Smooth muscle cell (in vitro differentiated cells): ENCODE results near the gene MOBP. TPM values are rescaled to one million over a fixed set of nuclear protein-coding genes. Genes with fewer than 3 reads are reported as not detected.

Experiments used
- DNase-seq: peaks from one replicate; lab custom pipeline; 2025; ENCODE audit not compliant: unreplicated experiment; lab: John Stamatoyannopoulos, UW
- H2AFZ ChIP-seq: fragments of 200-600 bp; sonication (generic); 2 replicates; pipeline ENCODE4 v1.6.0; 2016; ENCODE audit warnings: antibody characterized with exemption, low read depth, mild to moderate bottlenecking
- H3F3A ChIP-seq: fragments of 200-600 bp; sonication (generic); 2 replicates; pipeline ENCODE4 v1.6.0; 2017; ENCODE audit warnings: antibody characterized with exemption, low read depth
- H3K27ac ChIP-seq: fragments of 200-600 bp; sonication (generic); 2 replicates; pipeline ENCODE4 v1.5.1; 2016; ENCODE audit warnings: low read depth, mild to moderate bottlenecking
- H3K27me3 ChIP-seq: fragments of 200-600 bp; sonication (generic); 2 replicates; pipeline ENCODE4 v1.6.1; 2016; ENCODE audit warnings: low read depth, mild to moderate bottlenecking
- H3K36me3 ChIP-seq: fragments of 200-600 bp; sonication (generic); 2 replicates; pipeline ENCODE4 v1.5.1; 2016; ENCODE audit warnings: low read depth
- H3K4me1 ChIP-seq: fragments of 200-600 bp; sonication (generic); 2 replicates; pipeline ENCODE4 v1.5.1; 2016; ENCODE audit warnings: low read depth
- H3K4me2 ChIP-seq: fragments of 200-600 bp; sonication (generic); 2 replicates; pipeline ENCODE4 v1.6.0; 2016; ENCODE audit warnings: mild to moderate bottlenecking
- H3K4me3 ChIP-seq: fragments of 200-600 bp; sonication (generic); 2 replicates; pipeline ENCODE4 v1.5.1; 2016; ENCODE audit warnings: mild to moderate bottlenecking
- H3K79me2 ChIP-seq: fragments of 200-600 bp; sonication (generic); 2 replicates; pipeline ENCODE4 v1.6.0; 2016; ENCODE audit warnings: low read depth, mild to moderate bottlenecking
- H3K9ac ChIP-seq: fragments of 200-600 bp; sonication (generic); 2 replicates; pipeline ENCODE4 v1.6.0; 2016; ENCODE audit warnings: low read depth
- H3K9me3 ChIP-seq: fragments of 200-600 bp; sonication (generic); replicated peaks from 2 replicates; pipeline ENCODE4 v1.5.1; 2016; ENCODE audit warnings: low read depth
- H4K20me1 ChIP-seq: fragments of 200-600 bp; sonication (generic); 2 replicates; pipeline ENCODE4 v1.6.0; 2016; ENCODE audit warnings: low read depth
- CTCF ChIP-seq: fragments of 200-600 bp; sonication (generic); IDR thresholded peaks from 2 replicates; pipeline ENCODE4 v1.5.1; 2017; ENCODE audit warnings: borderline replicate concordance, mild to moderate bottlenecking, antibody characterized with exemption; ENCODE audit not compliant: insufficient read depth, poor library complexity, severe bottlenecking
- WGBS: methylation state at CpG from one replicate; pipeline ENCODE4 v1.1.7; 2016; ENCODE audit warnings: low lambda C conversion rate; 5-methylcytosine and 5-hydroxymethylcytosine counted together
- polyA plus RNA-seq: library from polyadenylated mRNA; unstranded; fragments of >200 nt; fragmentation: Nextera tagmentation; extraction: Ambion mirVana; gene quantifications from 2 replicates; pipeline ENCODE4 v1.2.1, GENCODE V29; 2016
- total RNA-seq: library from RNA; depleted of rRNA; stranded (reverse); fragments of >200 nt; gene quantifications from 2 replicates; pipeline ENCODE4 v1.2.3, GENCODE V29; 2014

Gene MOBP
- total and polyA plus RNA-seq, 2 experiments from 2014 or later, result not detected

- Histone ChIP-seq H3K4me1 (no peaks in the 10 kb centered on the region), H3K9ac (no peak overlapping the region), H3K79me2 (no peaks in the 10 kb centered on the region), H3F3A (no peaks in the 10 kb centered on the region), H3K4me2 (no peak overlapping the region), H4K20me1 (no peaks in the 10 kb centered on the region), H3K4me3 (no peak overlapping the region), H3K27ac (no peak overlapping the region), H2AFZ (no peak overlapping the region), H3K27me3 (no peaks in the 10 kb centered on the region), H3K36me3 (no peaks in the 10 kb centered on the region), H3K9me3 (no peaks in the 10 kb centered on the region)
- WGBS, result 89% methylated on average over 4 of the region's 4 CpGs
- DNase-seq, result no peak
- no peak for TF ChIP-seq CTCF
These were observed 6.6 kb downstream of the MOBP start for GRCh38 chr3:39474126-39474515.

GRCh38 chr3:39476783-39477182 lies 9.3 kb downstream of the MOBP start:
- Histone ChIP-seq H3K36me3 (no peaks in the 10 kb centered on the region), H3K9ac (no peak overlapping the region), H3K4me3 (no peak overlapping the region), H3K4me2 (no peak overlapping the region), H3K27ac (no peak overlapping the region), H3K27me3 (no peaks in the 10 kb centered on the region), H4K20me1 (no peaks in the 10 kb centered on the region), H3K9me3 (no peaks in the 10 kb centered on the region), H3F3A (no peaks in the 10 kb centered on the region), H3K79me2 (no peaks in the 10 kb centered on the region), H2AFZ (no peak overlapping the region), H3K4me1 (no peaks in the 10 kb centered on the region)
- no peak for DNase-seq
- TF ChIP-seq CTCF, result no peak

GRCh38 chr3:39478226-39478625 lies 10.7 kb downstream of the MOBP start:
- Histone ChIP-seq H2AFZ (no peak overlapping the region), H4K20me1 (no peaks in the 10 kb centered on the region), H3K4me3 (no peak overlapping the region), H3K4me2 (no peak overlapping the region), H3K36me3 (no peaks in the 10 kb centered on the region), H3K27me3 (no peaks in the 10 kb centered on the region), H3K79me2 (no peaks in the 10 kb centered on the region), H3K9ac (no peak overlapping the region), H3F3A (no peaks in the 10 kb centered on the region), H3K9me3 (no peaks in the 10 kb centered on the region), H3K4me1 (no peaks in the 10 kb centered on the region), H3K27ac (no peak overlapping the region)
- no peak for DNase-seq
- TF ChIP-seq CTCF, result no peak
- 88% methylated on average over 1 of the region's 1 CpG for WGBS

- H3K4me3 ChIP-seq, result no peak overlapping the region
- no peaks in the 10 kb centered on the region for H4K20me1 ChIP-seq
- 86% methylated on average over 7 of the region's 7 CpGs for WGBS
- H3K4me1 ChIP-seq, result no peaks in the 10 kb centered on the region
- no peak overlapping the region for H3K9ac ChIP-seq
- H3K27ac ChIP-seq, result no peak overlapping the region
- no peak overlapping the region for H2AFZ ChIP-seq
- H3K4me2 ChIP-seq, result no peak overlapping the region
- H3K79me2 ChIP-seq, result no peaks in the 10 kb centered on the region
- no peak for TF ChIP-seq CTCF
- H3K9me3 ChIP-seq, result no peaks in the 10 kb centered on the region
- DNase-seq, result no peak
- no peaks in the 10 kb centered on the region for H3F3A ChIP-seq
- no peaks in the 10 kb centered on the region for H3K27me3 ChIP-seq
- no peaks in the 10 kb centered on the region for H3K36me3 ChIP-seq
These were observed 12.4 kb downstream of the MOBP start for GRCh38 chr3:39479701-39480414.
